SK-N-SH (cell line): ENCODE measurements around the gene LIPN. TPM values are rescaled to one million over a fixed set of nuclear protein-coding genes. Genes with fewer than 3 reads are reported as not detected.

ENCODE experiments used
- CTCF ChIA-PET: fragments of 300-600, 350-600 bp; formaldehyde crosslinking; extraction: SDS; loops from one replicate; lab custom pipeline; 2021; lab: Yijun Ruan, JAX
- POLR2A ChIA-PET: fragments of 350-600 bp; sonication (Branson Sonifier 250); formaldehyde crosslinking; extraction: SDS; loops from one replicate; lab custom pipeline; 2020; ENCODE audit warnings: antibody characterized with exemption, inconsistent platforms; lab: Yijun Ruan, JAX
- DNase-seq: peaks from one replicate; pipeline ENCODE4 v3.0.0; 2012
- H2AFZ ChIP-seq: fragments of 200-600 bp; sonication (generic); 2 replicates; pipeline ENCODE4 v1.8.1; 2016; ENCODE audit warnings: antibody characterized with exemption, mild to moderate bottlenecking, low read depth
- H3F3A ChIP-seq: fragments of 200-600 bp; sonication (generic); replicated peaks from 2 replicates; pipeline ENCODE3; 2016; ENCODE audit warnings: antibody characterized with exemption, mild to moderate bottlenecking; ENCODE audit not compliant: insufficient read depth
- H3K27ac ChIP-seq, 2 experiments: fragments of 200-500 bp in 1 of 2; fragments of 200-600 bp in 1 of 2; sonication (Bioruptor generic) in 1 of 2; sonication (generic), shearing (Covaris generic) in 1 of 2; 2 replicates each; pipeline versions ENCODE4 v1.5.1 to v1.6.1; 2014 to 2016; ENCODE audit warnings: low read depth in 2 of 2, inconsistent platforms in 1 of 2, low read length in 1 of 2, mild to moderate bottlenecking in 1 of 2, mixed read lengths in 1 of 2
- H3K27me3 ChIP-seq: fragments of 200-600 bp; sonication (generic), shearing (Covaris generic); 2 replicates; pipeline ENCODE4 v1.6.1; 2016; ENCODE audit warnings: mixed run types; ENCODE audit not compliant: insufficient read depth
- H3K36me3 ChIP-seq, 2 experiments: fragments of 200-500 bp in 1 of 2; fragments of 200-600 bp in 1 of 2; sonication (Bioruptor generic) in 1 of 2; sonication (generic) in 1 of 2; replicated peaks in 1 of 2; 2 replicates each; pipeline versions ENCODE3 to v1.5.1; 2014 to 2016; ENCODE audit warnings: low read length in 1 of 2, mild to moderate bottlenecking in 1 of 2; ENCODE audit not compliant: insufficient read depth in 2 of 2, control insufficient read depth in 1 of 2
- H3K4me1 ChIP-seq, 2 experiments: fragments of 200-500 bp in 1 of 2; fragments of 200-600 bp in 1 of 2; sonication (Bioruptor generic) in 1 of 2; sonication (generic), shearing (Covaris generic) in 1 of 2; 2 replicates each; pipeline versions ENCODE4 v1.5.1 to v1.6.1; 2014 to 2016; ENCODE audit warnings: low read depth in 1 of 2, low read length in 1 of 2, mixed run types in 1 of 2; ENCODE audit not compliant: insufficient read depth in 2 of 2, control insufficient read depth in 1 of 2
- H3K4me2 ChIP-seq: fragments of 200-600 bp; sonication (generic), shearing (Covaris generic); 2 replicates; pipeline ENCODE4 v1.6.1; 2017; ENCODE audit warnings: mixed run types
- H3K4me3 ChIP-seq, 2 experiments: fragments of 200-500 bp in 1 of 2; fragments of 200-600 bp in 1 of 2; sonication (Bioruptor generic) in 1 of 2; sonication (generic), shearing (Covaris generic) in 1 of 2; 2 replicates each; pipeline versions ENCODE4 v1.5.1 to v1.8.1; 2014 to 2016; ENCODE audit warnings: low read depth in 2 of 2, inconsistent platforms in 1 of 2, low read length in 1 of 2, mild to moderate bottlenecking in 1 of 2, mixed read lengths in 1 of 2, moderate library complexity in 1 of 2
- H3K79me2 ChIP-seq: fragments of 200-600 bp; sonication (generic); 2 replicates; pipeline ENCODE4 v1.8.1; 2017; ENCODE audit warnings: mild to moderate bottlenecking; ENCODE audit not compliant: insufficient read depth
- H3K9ac ChIP-seq: fragments of 200-600 bp; sonication (generic); 2 replicates; pipeline ENCODE4 v1.6.1; 2017; ENCODE audit warnings: mixed run types
- H3K9me2 ChIP-seq: fragments of 200-600 bp; sonication (generic); 2 replicates; pipeline ENCODE4 v1.6.1; 2017; ENCODE audit warnings: mixed run types
- H3K9me3 ChIP-seq: fragments of 200-600 bp; sonication (generic); 2 replicates; pipeline ENCODE4 v1.6.1; 2017; ENCODE audit warnings: mixed run types, mild to moderate bottlenecking, moderate library complexity
- H4K20me1 ChIP-seq: fragments of 200-600 bp; sonication (generic); 2 replicates; pipeline ENCODE4 v1.6.1; 2017; ENCODE audit warnings: mild to moderate bottlenecking, mixed run types; ENCODE audit not compliant: insufficient read depth
- GATA2 ChIP-seq: sonication (generic); formaldehyde crosslinking; IDR thresholded peaks from 2 replicates; pipeline ENCODE4 v1.5.0; 2020; ENCODE audit warnings: mild to moderate bottlenecking, missing genetic modification reagents
- JUND ChIP-seq: IDR thresholded peaks from 2 replicates; pipeline ENCODE4 v1.4.0; 2012
- MXI1 ChIP-seq: IDR thresholded peaks from 2 replicates; pipeline ENCODE4 v1.6.1; 2012; ENCODE audit warnings: mild to moderate bottlenecking, low read depth, low read length, improper control_type of control experiment
- NFIC ChIP-seq: IDR thresholded peaks from 2 replicates; pipeline ENCODE4 v1.4.0; 2012; ENCODE audit warnings: borderline replicate concordance
- RAD21 ChIP-seq: IDR thresholded peaks from 2 replicates; pipeline ENCODE4 v1.6.1; 2012; ENCODE audit warnings: mild to moderate bottlenecking, low read length
- RFX5 ChIP-seq: IDR thresholded peaks from 2 replicates; pipeline ENCODE4 v1.6.1; 2012; ENCODE audit warnings: mild to moderate bottlenecking, improper control_type of control experiment, low read length
- RXRA ChIP-seq: IDR thresholded peaks from 2 replicates; pipeline ENCODE4 v1.4.0; 2012; ENCODE audit warnings: low read depth, mild to moderate bottlenecking, borderline replicate concordance
- SIN3A ChIP-seq: IDR thresholded peaks from 2 replicates; pipeline ENCODE4 v1.6.1; 2012; ENCODE audit warnings: low read depth, mild to moderate bottlenecking, low read length, moderate library complexity, borderline replicate concordance
- SMC3 ChIP-seq: IDR thresholded peaks from 2 replicates; pipeline ENCODE4 v1.6.1; 2012; ENCODE audit warnings: low read depth, low read length, improper control_type of control experiment
- YY1 ChIP-seq: IDR thresholded peaks from 2 replicates; pipeline ENCODE4 v1.4.0; 2012; ENCODE audit warnings: low read depth, mild to moderate bottlenecking
- WGBS: methylation state at CpG from one replicate; pipeline ENCODE4 v1.1.6; 2017; ENCODE audit warnings: low lambda C conversion rate; 5-methylcytosine and 5-hydroxymethylcytosine counted together
- polyA plus RNA-seq, 3 experiments: library from polyadenylated mRNA; depleted of rRNA; stranded (reverse); fragments of >200 nt; gene quantifications; 2 replicates each; pipeline ENCODE4 v1.2.3, GENCODE V29; 2012
- TF ChIP-seq, protein P1 (sequence below): IDR thresholded peaks from 2 replicates; pipeline ENCODE4; 2012
- TF ChIP-seq, protein P2 (sequence below): IDR thresholded peaks from 2 replicates; pipeline ENCODE4 v1.4.0; 2012; ENCODE audit warnings: low read depth
- TF ChIP-seq, protein P3 (sequence below): fragments of 200-600 bp; sonication (generic); IDR thresholded peaks from 2 replicates; pipeline ENCODE4 v1.6.1; 2017; ENCODE audit warnings: antibody characterized with exemption, mild to moderate bottlenecking, moderate library complexity
- TF ChIP-seq, protein P4 (sequence below): IDR thresholded peaks from 2 replicates; pipeline ENCODE4 v1.4.0; 2012; ENCODE audit warnings: low read depth, borderline replicate concordance
- TF ChIP-seq, protein P5 (sequence below): IDR thresholded peaks from 2 replicates; pipeline ENCODE4 v1.4.0; 2012; ENCODE audit warnings: low read depth, borderline replicate concordance
- TF ChIP-seq, protein P6 (sequence below): IDR thresholded peaks from 2 replicates; pipeline ENCODE4 v1.6.1; 2012; ENCODE audit warnings: mild to moderate bottlenecking, low read depth, low read length, moderate library complexity

Gene LIPN
- polyA plus RNA-seq, 1 of the 3 experiments (the other 2 are of a cell fraction) = not detected

DNA sequence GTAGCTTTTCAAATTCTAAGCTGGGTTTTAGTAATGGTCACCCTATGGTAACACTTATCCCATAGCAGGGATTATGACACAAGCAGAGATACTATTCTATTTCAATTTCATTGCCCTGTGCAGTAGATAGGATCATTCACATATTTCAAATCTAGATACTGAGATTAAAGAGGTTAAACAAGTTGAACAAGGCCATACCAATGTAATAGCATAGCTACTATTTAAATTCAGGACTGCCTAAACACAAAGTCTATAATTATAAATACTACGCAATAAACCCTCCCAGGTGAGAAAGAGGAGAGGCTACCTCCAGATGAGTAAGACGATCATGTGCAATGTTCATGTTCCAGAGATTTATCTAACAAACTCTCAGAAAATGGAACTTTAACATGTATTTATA is 43.8 kb downstream of the LIPN start:
- Histone ChIP-seq H3K9ac (no peak overlapping the region), H3F3A (peaks cover 9% of the 10 kb centered on the region), H3K27ac (no peak overlapping the region), H4K20me1 (no peaks in the 10 kb centered on the region), H3K4me2 (no peak overlapping the region), H3K9me2 (no peaks in the 10 kb centered on the region), H3K9me3 (no peaks in the 10 kb centered on the region), H3K4me3 (no peak overlapping the region), H3K36me3 (no peaks in the 10 kb centered on the region), H3K27me3 (no peaks in the 10 kb centered on the region), H3K79me2 (no peaks in the 10 kb centered on the region), H2AFZ (no peak overlapping the region), H3K4me1 (peaks cover 0 to 3% of the 10 kb centered on the region in 2 experiments; a peak in 2 of 4 replicates)
- WGBS = 93% methylated on average over 2 of the region's 2 CpGs
- POLR2A ChIA-PET = no interaction called here
- no peak for TF ChIP-seq GATA2
- no peak for TF ChIP-seq RXRA
- no peak for TF ChIP-seq JUND
- TF ChIP-seq RAD21 = no peak
- no peak for TF ChIP-seq RFX5
- no peak for TF ChIP-seq SIN3A
- TF ChIP-seq, protein P1, sequence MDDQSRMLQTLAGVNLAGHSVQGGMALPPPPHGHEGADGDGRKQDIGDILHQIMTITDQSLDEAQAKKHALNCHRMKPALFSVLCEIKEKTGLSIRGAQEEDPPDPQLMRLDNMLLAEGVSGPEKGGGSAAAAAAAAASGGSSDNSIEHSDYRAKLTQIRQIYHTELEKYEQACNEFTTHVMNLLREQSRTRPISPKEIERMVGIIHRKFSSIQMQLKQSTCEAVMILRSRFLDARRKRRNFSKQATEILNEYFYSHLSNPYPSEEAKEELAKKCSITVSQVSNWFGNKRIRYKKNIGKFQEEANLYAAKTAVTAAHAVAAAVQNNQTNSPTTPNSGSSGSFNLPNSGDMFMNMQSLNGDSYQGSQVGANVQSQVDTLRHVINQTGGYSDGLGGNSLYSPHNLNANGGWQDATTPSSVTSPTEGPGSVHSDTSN = no peak
- TF ChIP-seq, protein P2, sequence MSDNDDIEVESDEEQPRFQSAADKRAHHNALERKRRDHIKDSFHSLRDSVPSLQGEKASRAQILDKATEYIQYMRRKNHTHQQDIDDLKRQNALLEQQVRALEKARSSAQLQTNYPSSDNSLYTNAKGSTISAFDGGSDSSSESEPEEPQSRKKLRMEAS = no peak
- TF ChIP-seq YY1 = no peak
- TF ChIP-seq NFIC = no peak
- TF ChIP-seq, protein P3, sequence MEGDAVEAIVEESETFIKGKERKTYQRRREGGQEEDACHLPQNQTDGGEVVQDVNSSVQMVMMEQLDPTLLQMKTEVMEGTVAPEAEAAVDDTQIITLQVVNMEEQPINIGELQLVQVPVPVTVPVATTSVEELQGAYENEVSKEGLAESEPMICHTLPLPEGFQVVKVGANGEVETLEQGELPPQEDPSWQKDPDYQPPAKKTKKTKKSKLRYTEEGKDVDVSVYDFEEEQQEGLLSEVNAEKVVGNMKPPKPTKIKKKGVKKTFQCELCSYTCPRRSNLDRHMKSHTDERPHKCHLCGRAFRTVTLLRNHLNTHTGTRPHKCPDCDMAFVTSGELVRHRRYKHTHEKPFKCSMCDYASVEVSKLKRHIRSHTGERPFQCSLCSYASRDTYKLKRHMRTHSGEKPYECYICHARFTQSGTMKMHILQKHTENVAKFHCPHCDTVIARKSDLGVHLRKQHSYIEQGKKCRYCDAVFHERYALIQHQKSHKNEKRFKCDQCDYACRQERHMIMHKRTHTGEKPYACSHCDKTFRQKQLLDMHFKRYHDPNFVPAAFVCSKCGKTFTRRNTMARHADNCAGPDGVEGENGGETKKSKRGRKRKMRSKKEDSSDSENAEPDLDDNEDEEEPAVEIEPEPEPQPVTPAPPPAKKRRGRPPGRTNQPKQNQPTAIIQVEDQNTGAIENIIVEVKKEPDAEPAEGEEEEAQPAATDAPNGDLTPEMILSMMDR = no peak
- TF ChIP-seq, protein P4, sequence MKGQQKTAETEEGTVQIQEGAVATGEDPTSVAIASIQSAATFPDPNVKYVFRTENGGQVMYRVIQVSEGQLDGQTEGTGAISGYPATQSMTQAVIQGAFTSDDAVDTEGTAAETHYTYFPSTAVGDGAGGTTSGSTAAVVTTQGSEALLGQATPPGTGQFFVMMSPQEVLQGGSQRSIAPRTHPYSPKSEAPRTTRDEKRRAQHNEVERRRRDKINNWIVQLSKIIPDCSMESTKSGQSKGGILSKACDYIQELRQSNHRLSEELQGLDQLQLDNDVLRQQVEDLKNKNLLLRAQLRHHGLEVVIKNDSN = no peak
- no peak for TF ChIP-seq MXI1
- TF ChIP-seq, protein P5, sequence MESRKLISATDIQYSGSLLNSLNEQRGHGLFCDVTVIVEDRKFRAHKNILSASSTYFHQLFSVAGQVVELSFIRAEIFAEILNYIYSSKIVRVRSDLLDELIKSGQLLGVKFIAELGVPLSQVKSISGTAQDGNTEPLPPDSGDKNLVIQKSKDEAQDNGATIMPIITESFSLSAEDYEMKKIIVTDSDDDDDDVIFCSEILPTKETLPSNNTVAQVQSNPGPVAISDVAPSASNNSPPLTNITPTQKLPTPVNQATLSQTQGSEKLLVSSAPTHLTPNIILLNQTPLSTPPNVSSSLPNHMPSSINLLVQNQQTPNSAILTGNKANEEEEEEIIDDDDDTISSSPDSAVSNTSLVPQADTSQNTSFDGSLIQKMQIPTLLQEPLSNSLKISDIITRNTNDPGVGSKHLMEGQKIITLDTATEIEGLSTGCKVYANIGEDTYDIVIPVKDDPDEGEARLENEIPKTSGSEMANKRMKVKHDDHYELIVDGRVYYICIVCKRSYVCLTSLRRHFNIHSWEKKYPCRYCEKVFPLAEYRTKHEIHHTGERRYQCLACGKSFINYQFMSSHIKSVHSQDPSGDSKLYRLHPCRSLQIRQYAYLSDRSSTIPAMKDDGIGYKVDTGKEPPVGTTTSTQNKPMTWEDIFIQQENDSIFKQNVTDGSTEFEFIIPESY = no peak
- TF ChIP-seq, protein P6, sequence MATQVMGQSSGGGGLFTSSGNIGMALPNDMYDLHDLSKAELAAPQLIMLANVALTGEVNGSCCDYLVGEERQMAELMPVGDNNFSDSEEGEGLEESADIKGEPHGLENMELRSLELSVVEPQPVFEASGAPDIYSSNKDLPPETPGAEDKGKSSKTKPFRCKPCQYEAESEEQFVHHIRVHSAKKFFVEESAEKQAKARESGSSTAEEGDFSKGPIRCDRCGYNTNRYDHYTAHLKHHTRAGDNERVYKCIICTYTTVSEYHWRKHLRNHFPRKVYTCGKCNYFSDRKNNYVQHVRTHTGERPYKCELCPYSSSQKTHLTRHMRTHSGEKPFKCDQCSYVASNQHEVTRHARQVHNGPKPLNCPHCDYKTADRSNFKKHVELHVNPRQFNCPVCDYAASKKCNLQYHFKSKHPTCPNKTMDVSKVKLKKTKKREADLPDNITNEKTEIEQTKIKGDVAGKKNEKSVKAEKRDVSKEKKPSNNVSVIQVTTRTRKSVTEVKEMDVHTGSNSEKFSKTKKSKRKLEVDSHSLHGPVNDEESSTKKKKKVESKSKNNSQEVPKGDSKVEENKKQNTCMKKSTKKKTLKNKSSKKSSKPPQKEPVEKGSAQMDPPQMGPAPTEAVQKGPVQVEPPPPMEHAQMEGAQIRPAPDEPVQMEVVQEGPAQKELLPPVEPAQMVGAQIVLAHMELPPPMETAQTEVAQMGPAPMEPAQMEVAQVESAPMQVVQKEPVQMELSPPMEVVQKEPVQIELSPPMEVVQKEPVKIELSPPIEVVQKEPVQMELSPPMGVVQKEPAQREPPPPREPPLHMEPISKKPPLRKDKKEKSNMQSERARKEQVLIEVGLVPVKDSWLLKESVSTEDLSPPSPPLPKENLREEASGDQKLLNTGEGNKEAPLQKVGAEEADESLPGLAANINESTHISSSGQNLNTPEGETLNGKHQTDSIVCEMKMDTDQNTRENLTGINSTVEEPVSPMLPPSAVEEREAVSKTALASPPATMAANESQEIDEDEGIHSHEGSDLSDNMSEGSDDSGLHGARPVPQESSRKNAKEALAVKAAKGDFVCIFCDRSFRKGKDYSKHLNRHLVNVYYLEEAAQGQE = no peak
- no peak for TF ChIP-seq SMC3
- no peak for DNase-seq
- CTCF ChIA-PET = interaction anchor here (0.8 to 1.1 kb wide), 2 partner anchors 24 to 239 kb away, joined by 3 read pairs; no protein-coding TSS in a partner anchor
